Central memory CD8-positive, alpha-beta T cell (primary cell): Measurements from ENCODE around the gene ACTR8.

Source experiments
- ATAC-seq: fragments of 150-1000 bp; cut with Tn5 transposase; replicated peaks from 2 replicates; pipeline ENCODE4 v1.10.0; 2022; ENCODE audit warnings: mild to moderate bottlenecking, moderate FRiP score, moderate number of reproducible peaks; ENCODE audit not compliant: poor library complexity, severe bottlenecking; ENCODE audit errors: extremely low read depth
- DNase-seq, 2 donors: peaks; one replicate each; pipeline ENCODE4 v3.0.0; 2021; ENCODE audit warnings: low spot score in 2 of 2
- H3K27ac Mint-ChIP-seq: one replicate; pipeline ENCODE4 v1.8.0; 2022; ENCODE audit warnings: low read depth, mild to moderate bottlenecking, moderate library complexity, mixed read lengths
- H3K27me3 Mint-ChIP-seq: one replicate; pipeline ENCODE4 v1.8.0; 2022; ENCODE audit warnings: mixed read lengths
- H3K36me3 Mint-ChIP-seq: one replicate; pipeline ENCODE4 v1.8.0; 2022; ENCODE audit warnings: mild to moderate bottlenecking, moderate library complexity, mixed read lengths; ENCODE audit not compliant: insufficient read depth
- H3K4me1 Mint-ChIP-seq: one replicate; pipeline ENCODE4 v1.8.0; 2022; ENCODE audit warnings: mixed read lengths
- H3K4me3 Mint-ChIP-seq: one replicate; pipeline ENCODE4 v1.8.0; 2022; ENCODE audit warnings: mild to moderate bottlenecking, moderate library complexity, mixed read lengths
- H3K9me3 Mint-ChIP-seq: one replicate; pipeline ENCODE4 v1.8.0; 2022; ENCODE audit warnings: mixed read lengths

The ACTR8 gene

DNA sequence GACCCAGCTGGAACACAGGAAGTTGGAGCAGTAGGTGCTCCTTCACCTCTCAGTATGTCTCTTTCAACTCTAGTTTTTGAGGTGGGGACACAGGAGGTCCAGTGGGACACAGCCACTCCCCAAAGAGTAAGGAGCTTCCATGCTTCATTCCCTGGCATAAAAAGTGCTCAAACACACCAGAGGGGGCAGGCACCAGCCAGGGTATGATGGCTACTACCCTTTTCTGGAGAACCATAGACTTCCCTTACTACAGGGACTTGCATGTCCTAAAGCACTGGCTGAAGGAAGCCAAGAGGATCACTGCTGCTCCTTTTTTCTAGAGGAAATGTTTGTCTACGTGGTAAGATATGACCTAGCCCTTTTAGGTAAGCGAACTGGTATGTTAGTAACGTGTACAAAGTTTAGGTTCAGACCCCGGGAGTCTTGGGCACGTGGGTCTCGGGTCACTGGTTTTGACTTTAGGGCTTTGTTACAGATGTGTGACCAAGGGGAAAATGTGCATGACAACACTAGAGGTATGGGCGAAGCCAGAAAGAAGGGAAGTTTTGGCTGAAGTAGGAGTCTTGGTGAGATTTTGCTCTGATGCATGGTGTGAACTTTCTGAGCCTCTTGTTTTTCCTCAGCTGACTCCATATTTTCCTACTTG is 23.7 kb downstream of the ACTR8 start:
- Mint-ChIP-seq H3K9me3 (no peaks in the 10 kb centered on the region), H3K36me3 (peaks cover 8% of the 10 kb centered on the region), H3K27ac (no peak overlapping the region), H3K4me3 (no peak overlapping the region), H3K27me3 (no peaks in the 10 kb centered on the region), H3K4me1 (no peaks in the 10 kb centered on the region)
- DNase-seq (no peak), ATAC-seq (no peak)

- Mint-ChIP-seq H3K27ac (no peak overlapping the region), H3K4me3 (no peak overlapping the region), H3K9me3 (no peaks in the 10 kb centered on the region), H3K27me3 (no peaks in the 10 kb centered on the region), H3K36me3 (peaks cover 8% of the 10 kb centered on the region), H3K4me1 (no peaks in the 10 kb centered on the region)
- ATAC-seq (no peak), DNase-seq (no peak)
Observed at GRCh38 chr3:53856964-53857363, 25.0 kb downstream of the ACTR8 start.

GRCh38 chr3:53850895-53851294 is 31.1 kb downstream of the ACTR8 start:
- Mint-ChIP-seq H3K9me3 (no peaks in the 10 kb centered on the region), H3K36me3 (no peaks in the 10 kb centered on the region), H3K27me3 (peaks cover 30% of the 10 kb centered on the region), H3K4me3 (no peak overlapping the region), H3K4me1 (no peaks in the 10 kb centered on the region), H3K27ac (no peak overlapping the region)
- ATAC-seq (no peak), DNase-seq (no peak)

DNA sequence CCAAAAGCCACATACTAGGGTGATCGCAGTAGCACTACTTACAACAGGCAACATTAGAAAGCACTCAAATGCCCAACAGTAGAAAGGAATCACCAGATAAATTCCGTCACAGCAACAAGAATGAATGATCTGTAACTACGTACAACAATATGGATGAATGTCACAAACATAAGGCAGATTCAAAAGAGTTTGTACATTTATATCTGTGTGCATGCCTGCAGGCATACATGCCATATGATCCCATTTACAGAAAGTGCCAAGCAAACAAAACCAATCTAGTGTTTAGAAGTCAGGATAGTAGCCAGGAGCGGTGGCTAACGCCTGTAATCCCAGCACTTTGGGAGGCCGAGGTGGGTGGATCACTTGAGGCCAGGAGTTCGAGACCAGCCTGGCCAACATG is 32.0 kb downstream of the ACTR8 start:
- Mint-ChIP-seq H3K4me3 (no peak overlapping the region), H3K36me3 (no peaks in the 10 kb centered on the region), H3K4me1 (no peaks in the 10 kb centered on the region), H3K27ac (no peak overlapping the region), H3K27me3 (peaks cover 38% of the 10 kb centered on the region), H3K9me3 (no peaks in the 10 kb centered on the region)
- ATAC-seq (no peak), DNase-seq (no peak)

GRCh38 chr3:53846851-53847155 is 35.1 kb downstream of the ACTR8 start:
- no peak for DNase-seq
- H3K4me3 Mint-ChIP-seq: peak overlapping the region; percentile 53
- H3K9me3 Mint-ChIP-seq: no peaks in the 10 kb centered on the region
- H3K36me3 Mint-ChIP-seq: peaks cover 2% of the 10 kb centered on the region
- H3K4me1 Mint-ChIP-seq: no peaks in the 10 kb centered on the region
- no peak overlapping the region for H3K27ac Mint-ChIP-seq
- no peak for ATAC-seq
- H3K27me3 Mint-ChIP-seq: peaks cover 56% of the 10 kb centered on the region

- peak within 1 kb of the TSS; percentile 53 for H3K4me3 Mint-ChIP-seq
- peaks cover 56% of the 10 kb centered on the region for H3K27me3 Mint-ChIP-seq
- ATAC-seq: no peak
- H3K9me3 Mint-ChIP-seq: no peaks in the 10 kb centered on the region
- H3K4me1 Mint-ChIP-seq: no peaks in the 10 kb centered on the region
- no peak for DNase-seq
- H3K27ac Mint-ChIP-seq: no peak within 1 kb of the TSS
- peaks cover 2% of the 10 kb centered on the region for H3K36me3 Mint-ChIP-seq
Observed at GRCh38 chr3:53846134-53846850, 35.7 kb downstream of the ACTR8 start, which contains the start of the genes CHDH and IL17RB. Gene CHDH (minus strand): TSS chr3:53846419. CDS start chr3:53824008, 22,411 bp downstream. Gene IL17RB (plus strand): TSS chr3:53846568. CDS start chr3:53846589, 21 bp downstream.

DNA sequence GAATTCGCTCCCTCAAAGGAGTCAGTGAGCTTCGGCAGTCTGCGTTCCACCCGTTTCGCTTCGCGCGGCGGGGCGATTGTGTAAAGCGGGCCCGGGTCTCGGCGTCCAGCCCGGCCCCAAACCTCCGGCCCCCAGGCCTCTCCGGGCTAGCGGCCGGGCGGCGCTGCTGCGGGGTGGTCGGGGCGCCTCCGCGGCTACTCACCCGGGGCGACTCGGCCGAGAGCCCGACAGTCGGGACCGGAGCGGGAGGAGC is 36.1 kb downstream of the ACTR8 start:
- Mint-ChIP-seq H3K4me3 (peak overlapping the region; percentile 36), H3K27me3 (peaks cover 56% of the 10 kb centered on the region), H3K36me3 (peaks cover 2% of the 10 kb centered on the region), H3K9me3 (no peaks in the 10 kb centered on the region), H3K27ac (no peak overlapping the region), H3K4me1 (no peaks in the 10 kb centered on the region)
- ATAC-seq (no peak), DNase-seq (no peak)

DNA sequence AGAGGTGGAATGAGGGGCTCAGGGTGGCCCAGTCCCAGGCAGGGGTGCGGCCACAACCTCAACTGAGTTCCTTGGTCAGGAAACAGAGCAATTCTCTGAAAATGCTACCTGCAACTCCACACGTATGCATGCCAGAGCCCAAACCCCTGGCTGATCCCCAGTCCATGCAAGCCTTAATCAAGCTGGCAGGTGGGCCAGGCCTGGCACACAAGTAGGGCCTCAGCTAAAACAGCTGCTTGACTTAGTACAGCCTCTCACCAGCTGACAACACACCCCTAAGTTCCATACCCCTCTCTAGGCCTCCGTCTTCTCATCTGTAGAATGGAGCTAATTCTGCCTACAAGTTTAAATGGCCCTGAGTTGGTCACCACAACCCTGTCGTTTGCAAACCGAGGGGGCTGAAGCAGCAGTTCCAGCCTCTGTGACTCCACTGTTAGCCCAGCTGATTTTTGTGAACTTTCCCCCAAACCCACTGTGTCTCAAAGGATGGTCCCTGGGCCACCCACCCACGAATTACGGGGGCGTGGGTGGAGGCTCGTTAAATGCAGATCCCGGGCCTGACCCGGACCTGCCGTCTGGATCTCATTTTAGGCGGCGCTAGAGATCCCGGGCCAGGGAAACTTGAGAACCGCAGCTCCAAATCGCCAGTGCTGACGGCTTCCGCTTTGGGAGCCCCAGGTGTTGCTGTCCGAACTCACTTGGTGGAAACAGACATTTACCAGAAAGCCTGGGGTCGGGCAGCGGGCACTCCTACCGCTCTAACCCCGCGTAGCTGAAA is 36.7 kb downstream of the ACTR8 start:
- peaks cover 2% of the 10 kb centered on the region for H3K36me3 Mint-ChIP-seq
- H3K27me3 Mint-ChIP-seq: peaks cover 56% of the 10 kb centered on the region
- peak overlapping the region; percentile 36 for H3K4me3 Mint-ChIP-seq
- no peaks in the 10 kb centered on the region for H3K4me1 Mint-ChIP-seq
- no peak for ATAC-seq
- no peaks in the 10 kb centered on the region for H3K9me3 Mint-ChIP-seq
- no peak for DNase-seq
- no peak overlapping the region for H3K27ac Mint-ChIP-seq

GRCh38 chr3:53844262-53845102 is 37.5 kb downstream of the ACTR8 start:
- Mint-ChIP-seq H3K9me3 (no peaks in the 10 kb centered on the region), H3K4me1 (no peaks in the 10 kb centered on the region), H3K27ac (no peak overlapping the region)

DNA sequence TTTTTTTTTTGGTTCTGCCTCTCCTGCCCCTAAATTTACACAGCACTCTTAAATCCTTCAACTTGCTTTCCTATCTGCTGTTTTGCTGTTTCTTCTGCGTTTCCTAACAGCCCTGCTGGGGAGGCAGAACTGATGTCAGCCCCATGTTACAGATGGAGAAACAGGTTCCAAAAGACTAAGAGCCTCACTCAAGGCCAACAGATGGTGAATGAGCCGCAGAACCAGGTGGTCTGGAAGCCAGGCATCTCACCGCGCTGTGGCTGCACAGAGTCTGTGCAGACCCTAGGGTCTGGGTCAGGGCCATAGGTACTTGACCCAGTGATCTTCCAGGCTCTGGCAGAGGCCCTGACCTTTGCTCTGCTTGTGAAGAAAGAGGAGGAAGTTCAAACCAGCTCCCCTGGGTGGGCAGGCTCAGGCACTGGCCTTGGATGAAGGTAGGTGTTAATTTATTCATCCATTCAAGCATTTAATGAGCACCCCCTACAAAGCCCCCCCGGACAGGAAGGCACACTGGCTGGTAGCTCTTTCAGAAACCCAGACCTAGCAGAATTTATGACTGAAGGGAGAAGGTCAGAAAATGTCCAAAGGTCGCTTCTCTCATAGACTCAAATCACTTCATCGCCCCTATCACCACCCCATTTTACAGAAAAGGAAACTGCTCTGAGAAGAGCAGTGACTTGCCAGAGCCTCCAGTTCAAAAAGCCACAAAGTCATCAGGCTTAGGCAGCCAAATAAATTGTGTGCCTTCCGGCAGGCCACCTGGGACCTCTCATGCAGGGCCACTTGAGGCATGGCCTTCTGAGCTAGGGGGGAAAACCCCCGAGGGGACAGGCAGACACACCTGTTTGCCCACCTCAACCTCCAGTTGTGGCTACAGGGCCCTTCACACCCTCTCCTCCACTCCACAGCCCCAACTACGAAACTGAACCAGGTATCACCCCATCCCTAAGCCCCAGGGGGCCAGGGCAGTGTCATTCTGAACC is 38.5 kb downstream of the ACTR8 start:
- ATAC-seq (no peak), DNase-seq (no peak)
- no peaks in the 10 kb centered on the region for H3K4me1 Mint-ChIP-seq
- no peak overlapping the region for H3K4me3 Mint-ChIP-seq
- H3K27ac Mint-ChIP-seq: no peak overlapping the region
- no peaks in the 10 kb centered on the region for H3K9me3 Mint-ChIP-seq
- peaks cover 2% of the 10 kb centered on the region for H3K36me3 Mint-ChIP-seq
- peaks cover 49% of the 10 kb centered on the region for H3K27me3 Mint-ChIP-seq

More at GRCh38 chr3:53844262-53845102, 37.5 kb downstream of the ACTR8 start:
- ATAC-seq: no peak
- H3K27me3 Mint-ChIP-seq: peaks cover 55% of the 10 kb centered on the region
- DNase-seq: no peak
- H3K4me3 Mint-ChIP-seq: peak overlapping the region; percentile 36
- peaks cover 2% of the 10 kb centered on the region for H3K36me3 Mint-ChIP-seq

GRCh38 chr3:53842436-53843194 is 39.3 kb downstream of the ACTR8 start:
- Mint-ChIP-seq H3K4me1 (no peaks in the 10 kb centered on the region), H3K36me3 (peaks cover 2% of the 10 kb centered on the region), H3K9me3 (no peaks in the 10 kb centered on the region), H3K27ac (no peak overlapping the region), H3K27me3 (peaks cover 50% of the 10 kb centered on the region), H3K4me3 (no peak overlapping the region)
- DNase-seq (no peak), ATAC-seq (no peak)
